Activated CD4-positive, alpha-beta T cell treated with anti-CD3 and anti-CD28 coated beads, Interleukin-2, amount 10 ng/mL, durations not matched to agents 24 days and 14 days (primary cell): ENCODE data around the gene MTMR12. TPM values are rescaled to one million over a fixed set of nuclear protein-coding genes. Genes with fewer than 3 reads are reported as not detected.

Source experiments
- DNase-seq: peaks from one replicate; pipeline ENCODE4 v3.0.0; 2022
- H3K27ac Mint-ChIP-seq: one replicate; pipeline ENCODE4 v1.8.0; 2022; ENCODE audit warnings: mild to moderate bottlenecking, mixed read lengths
- H3K27me3 Mint-ChIP-seq: one replicate; pipeline ENCODE4 v1.8.0; 2022; ENCODE audit warnings: mixed read lengths
- H3K36me3 Mint-ChIP-seq: one replicate; pipeline ENCODE4 v1.8.0; 2022; ENCODE audit warnings: low read depth, mild to moderate bottlenecking, mixed read lengths
- H3K4me1 Mint-ChIP-seq: one replicate; pipeline ENCODE4 v1.8.0; 2021; ENCODE audit warnings: mixed read lengths
- H3K4me3 Mint-ChIP-seq: one replicate; pipeline ENCODE4 v1.8.0; 2022; ENCODE audit warnings: mild to moderate bottlenecking, moderate library complexity, mixed read lengths
- H3K9me3 Mint-ChIP-seq: one replicate; pipeline ENCODE4 v1.8.0; 2021; ENCODE audit warnings: mixed read lengths
- intact Hi-C: fragments of 100-400 bp; cut with micrococcal nuclease; formaldehyde crosslinking; loops from one replicate; pipeline ENCODE4 v1.15.1; 2023
- total RNA-seq: library from RNA; stranded (reverse); gene quantifications from 2 replicates; pipeline ENCODE4 v1.2.3, GENCODE V29; 2022

MTMR12 gene
- total RNA-seq, 1 donor from 2014 or later = 26.5 TPM

DNA sequence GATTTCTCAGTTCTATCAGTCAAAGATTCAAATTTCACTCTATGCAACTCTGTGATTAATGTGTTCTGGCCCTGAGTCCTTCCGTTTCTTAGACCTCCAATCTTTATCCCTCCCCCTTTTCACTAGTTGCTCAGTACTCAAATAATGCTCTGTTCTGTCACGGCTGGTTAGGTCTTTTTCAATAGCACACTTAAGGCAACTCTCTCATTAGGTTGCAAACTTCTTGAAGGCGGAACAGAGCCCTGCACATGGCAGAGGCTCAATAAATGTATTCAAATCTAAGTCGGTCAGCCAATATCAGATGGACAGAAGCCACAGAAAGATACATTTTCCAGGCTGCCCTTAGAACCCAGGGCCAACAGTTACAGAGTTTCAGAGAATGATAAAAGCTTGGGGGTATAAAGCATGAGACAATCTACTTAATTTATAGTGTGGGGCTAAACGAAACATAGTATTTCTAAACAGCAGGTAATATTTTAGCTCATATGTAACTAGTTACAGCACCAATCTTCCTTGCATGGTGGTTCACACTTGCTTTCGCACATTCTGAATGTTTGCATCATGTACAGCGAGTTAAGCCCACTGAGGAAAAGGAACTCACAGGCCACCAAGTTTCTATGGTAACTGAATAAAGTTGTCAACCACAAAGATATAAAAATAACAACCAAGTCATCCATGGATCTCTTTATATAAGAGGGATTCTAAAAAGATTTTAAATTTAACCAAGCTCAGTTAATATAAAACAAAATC is 71.5 kb downstream of the MTMR12 start:
- H3K27ac Mint-ChIP-seq = no peak overlapping the region
- intact Hi-C loops = no loop called here
- no peaks in the 10 kb centered on the region for H3K9me3 Mint-ChIP-seq
- DNase-seq = no peak
- H3K36me3 Mint-ChIP-seq = peaks cover 33% of the 10 kb centered on the region
- no peak overlapping the region for H3K4me3 Mint-ChIP-seq
- no peaks in the 10 kb centered on the region for H3K27me3 Mint-ChIP-seq
- no peaks in the 10 kb centered on the region for H3K4me1 Mint-ChIP-seq

DNA sequence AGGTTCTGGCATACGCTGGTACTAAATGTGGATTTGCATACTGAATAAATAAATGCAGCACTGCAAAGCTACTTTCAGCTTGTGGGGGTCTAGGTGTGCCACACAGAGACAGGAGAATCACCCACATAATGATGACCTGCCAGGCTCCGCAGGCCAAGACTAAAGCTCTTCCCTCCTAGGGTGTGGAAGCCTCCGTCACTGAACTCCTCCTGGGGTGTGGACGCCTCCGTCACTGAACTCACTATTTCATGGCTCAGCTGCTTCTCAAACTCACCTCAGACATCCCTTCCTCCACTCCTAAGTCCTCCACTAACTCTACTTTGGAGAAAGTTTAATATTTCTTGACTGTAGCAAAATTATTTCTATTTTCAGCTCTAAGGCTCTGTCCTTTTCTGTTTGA is 73.4 kb downstream of the MTMR12 start:
- Mint-ChIP-seq H3K36me3 (peaks cover 36% of the 10 kb centered on the region), H3K4me3 (no peak overlapping the region), H3K9me3 (no peaks in the 10 kb centered on the region), H3K27ac (no peak overlapping the region), H3K4me1 (no peaks in the 10 kb centered on the region), H3K27me3 (no peaks in the 10 kb centered on the region)
- intact Hi-C loops = loop anchor here (10.0 kb wide), 1 partner anchor 345 kb away; the partner anchor contains the start of gene SUB1
- DNase-seq = no peak

DNA sequence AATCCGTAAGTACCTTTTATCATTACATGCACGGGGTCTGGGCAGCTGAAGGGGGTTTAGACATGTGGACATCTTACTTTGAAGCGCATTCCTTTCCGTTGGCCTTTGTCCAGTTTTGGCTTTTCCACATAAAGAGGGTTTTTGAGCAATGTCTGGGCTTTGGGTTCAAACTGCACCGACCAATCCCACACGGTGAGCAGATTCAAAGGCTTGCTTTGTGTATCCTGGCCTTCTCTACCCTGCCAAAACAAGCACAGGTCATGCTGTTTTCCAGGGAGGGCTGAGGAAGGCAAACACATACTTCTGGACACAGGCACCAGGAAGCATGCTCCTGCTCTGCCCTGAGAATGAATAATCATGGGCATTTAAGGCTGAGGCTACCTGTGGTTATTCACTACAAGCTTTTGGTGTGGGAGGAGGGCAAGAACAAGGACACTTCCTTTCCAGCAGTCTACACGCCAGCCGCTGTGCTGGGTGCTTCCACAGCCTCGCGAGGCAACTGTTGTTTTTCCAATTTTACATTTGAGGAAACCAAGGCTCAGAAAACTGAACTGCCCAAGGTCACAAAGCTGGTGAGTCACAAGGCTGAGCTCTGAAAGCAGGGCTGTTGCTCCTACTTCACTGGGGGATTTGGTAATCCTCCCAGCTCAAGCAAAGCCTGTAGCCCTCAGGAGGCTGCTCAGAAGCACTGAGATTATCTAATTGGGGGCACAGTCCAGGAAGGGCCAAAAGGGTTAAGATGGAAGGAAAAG is 78.9 kb downstream of the MTMR12 start:
- H3K4me3 Mint-ChIP-seq = no peak overlapping the region
- H3K4me1 Mint-ChIP-seq = peaks cover 12% of the 10 kb centered on the region
- H3K36me3 Mint-ChIP-seq = peaks cover 29% of the 10 kb centered on the region
- intact Hi-C loops = loop anchor here (10.0 kb wide), 1 partner anchor 351 kb away; the partner anchor contains the start of gene SUB1
- no peaks in the 10 kb centered on the region for H3K27me3 Mint-ChIP-seq
- H3K27ac Mint-ChIP-seq = peak overlapping the region; percentile 69
- no peaks in the 10 kb centered on the region for H3K9me3 Mint-ChIP-seq
- no peak for DNase-seq

DNA sequence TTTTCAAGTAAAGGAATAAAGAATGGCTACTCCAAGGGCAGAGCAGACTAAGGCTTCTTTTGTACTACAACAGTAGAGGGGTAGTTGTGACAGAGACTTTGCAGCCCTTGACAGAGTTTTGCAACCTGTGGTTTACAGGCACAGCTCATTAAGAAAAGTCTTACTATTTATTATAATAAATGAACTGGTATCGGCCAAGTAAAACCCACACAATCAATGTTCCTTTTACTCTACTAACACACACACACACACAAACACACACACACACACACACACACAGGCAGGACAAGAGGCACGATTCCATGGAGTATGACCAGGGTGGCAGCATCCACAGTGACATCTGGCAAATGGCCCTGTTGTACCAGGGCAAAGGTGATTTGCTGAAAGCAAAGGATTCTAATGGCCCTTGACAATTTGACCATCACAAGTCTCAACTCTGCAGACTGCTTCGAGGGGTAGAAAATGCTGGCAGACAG is 79.5 kb downstream of the MTMR12 start:
- Mint-ChIP-seq H3K27ac (no peak overlapping the region), H3K27me3 (no peaks in the 10 kb centered on the region), H3K36me3 (peaks cover 33% of the 10 kb centered on the region), H3K9me3 (no peaks in the 10 kb centered on the region), H3K4me3 (no peak overlapping the region), H3K4me1 (peaks cover 15% of the 10 kb centered on the region)
- intact Hi-C loops = loop anchor here (10.0 kb wide), 1 partner anchor 352 kb away; the partner anchor contains the start of gene SUB1
- DNase-seq = no peak

DNA sequence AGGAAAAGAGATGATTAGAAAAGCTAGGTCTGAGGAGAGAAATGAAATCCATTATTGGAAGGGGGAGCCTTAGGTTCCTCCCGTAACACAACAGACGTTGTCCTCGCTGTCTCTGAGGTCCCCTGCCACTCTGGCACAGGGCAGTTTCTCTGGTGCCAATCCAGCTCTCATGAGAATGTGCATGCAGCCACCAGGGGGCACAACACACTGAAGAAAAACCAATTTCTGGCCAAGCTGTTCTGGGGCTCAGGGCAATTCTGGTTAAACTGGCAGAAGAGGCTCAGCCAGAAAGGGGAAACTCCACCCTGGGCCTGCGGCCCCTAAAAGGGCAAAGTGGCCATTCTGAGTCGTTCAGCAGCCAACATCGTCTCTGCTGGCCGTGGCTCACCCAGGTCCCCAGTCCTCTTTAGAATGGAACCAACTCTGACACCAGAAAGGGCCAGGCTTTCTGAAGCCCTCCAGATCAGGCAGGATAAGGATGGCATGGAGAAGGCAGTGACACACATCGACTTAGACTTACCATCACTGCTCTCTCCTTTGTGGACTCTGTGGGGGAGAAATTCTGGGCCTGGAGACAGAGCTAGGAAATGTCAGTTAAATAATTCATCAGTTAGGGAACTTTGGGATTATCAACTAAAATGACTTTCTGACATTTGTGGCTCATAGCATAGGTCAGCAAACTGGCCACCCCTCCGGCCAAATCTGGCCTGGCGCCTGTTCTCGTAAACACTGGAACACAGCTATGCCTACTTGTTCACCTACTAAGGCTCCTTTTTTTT is 80.1 kb downstream of the MTMR12 start:
- intact Hi-C loops = loop anchor here (1.0 to 10.0 kb wide), 3 partner anchors 97 to 381 kb away; partner anchors contain the start of gene SUB1
- no peaks in the 10 kb centered on the region for H3K27me3 Mint-ChIP-seq
- peak overlapping the region; percentile 45 for H3K27ac Mint-ChIP-seq
- peaks cover 15% of the 10 kb centered on the region for H3K4me1 Mint-ChIP-seq
- H3K9me3 Mint-ChIP-seq = no peaks in the 10 kb centered on the region
- peaks cover 33% of the 10 kb centered on the region for H3K36me3 Mint-ChIP-seq
- peak; percentile 93 for DNase-seq
- H3K4me3 Mint-ChIP-seq = no peak overlapping the region

DNA sequence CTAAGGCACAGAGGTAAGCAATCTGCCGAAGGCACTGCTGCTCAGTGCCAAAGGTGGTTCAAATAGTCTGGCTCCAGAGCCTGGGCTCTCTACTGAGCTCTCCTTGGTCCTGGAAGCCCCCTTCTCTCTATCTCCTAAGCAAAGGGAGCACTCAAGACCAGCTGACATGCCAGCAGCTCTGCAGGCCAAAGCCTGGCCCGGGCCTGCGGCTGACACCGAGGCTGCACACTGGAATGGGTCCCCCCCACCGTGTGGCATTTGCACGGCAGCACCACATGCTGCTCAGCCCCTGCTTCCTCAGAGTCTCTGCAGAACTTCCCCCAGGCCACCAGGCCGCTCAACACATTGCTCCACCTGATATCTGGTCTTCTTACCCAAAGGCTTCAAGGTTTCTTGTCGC is 80.8 kb downstream of the MTMR12 start:
- DNase-seq = no peak
- no peaks in the 10 kb centered on the region for H3K9me3 Mint-ChIP-seq
- H3K27me3 Mint-ChIP-seq = no peaks in the 10 kb centered on the region
- peaks cover 30% of the 10 kb centered on the region for H3K36me3 Mint-ChIP-seq
- peaks cover 15% of the 10 kb centered on the region for H3K4me1 Mint-ChIP-seq
- H3K4me3 Mint-ChIP-seq = no peak overlapping the region
- H3K27ac Mint-ChIP-seq = peak overlapping the region; percentile 45
- intact Hi-C loops = loop anchor here (1.0 to 10.0 kb wide), 3 partner anchors 97 to 381 kb away; partner anchors contain the start of gene SUB1

DNA sequence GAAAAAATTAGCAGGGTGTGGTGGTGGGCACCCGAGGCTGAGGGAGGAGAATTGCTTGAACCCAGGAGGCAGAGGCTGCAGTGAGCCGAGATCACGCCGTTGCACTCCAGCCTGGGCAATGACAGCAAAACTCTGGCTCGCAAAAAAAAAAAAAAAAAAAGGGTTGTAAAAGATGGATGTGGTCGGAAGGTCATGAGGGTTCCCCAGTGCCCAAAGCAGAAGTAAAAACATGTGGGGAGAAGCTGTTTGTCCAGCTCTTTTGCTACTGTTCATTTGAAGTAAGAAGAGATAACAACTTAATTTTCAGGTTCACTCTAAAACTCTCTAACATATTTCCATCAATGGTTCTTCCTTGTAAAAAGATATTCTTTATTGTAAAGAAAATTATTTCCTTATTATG is 81.5 kb downstream of the MTMR12 start:
- peaks cover 15% of the 10 kb centered on the region for H3K4me1 Mint-ChIP-seq
- DNase-seq = no peak
- H3K36me3 Mint-ChIP-seq = peaks cover 26% of the 10 kb centered on the region
- no peaks in the 10 kb centered on the region for H3K9me3 Mint-ChIP-seq
- H3K4me3 Mint-ChIP-seq = no peak overlapping the region
- H3K27me3 Mint-ChIP-seq = no peaks in the 10 kb centered on the region
- no peak overlapping the region for H3K27ac Mint-ChIP-seq
- intact Hi-C loops = loop anchor here (10.0 kb wide), 1 partner anchor 354 kb away; the partner anchor contains the start of gene SUB1

DNA sequence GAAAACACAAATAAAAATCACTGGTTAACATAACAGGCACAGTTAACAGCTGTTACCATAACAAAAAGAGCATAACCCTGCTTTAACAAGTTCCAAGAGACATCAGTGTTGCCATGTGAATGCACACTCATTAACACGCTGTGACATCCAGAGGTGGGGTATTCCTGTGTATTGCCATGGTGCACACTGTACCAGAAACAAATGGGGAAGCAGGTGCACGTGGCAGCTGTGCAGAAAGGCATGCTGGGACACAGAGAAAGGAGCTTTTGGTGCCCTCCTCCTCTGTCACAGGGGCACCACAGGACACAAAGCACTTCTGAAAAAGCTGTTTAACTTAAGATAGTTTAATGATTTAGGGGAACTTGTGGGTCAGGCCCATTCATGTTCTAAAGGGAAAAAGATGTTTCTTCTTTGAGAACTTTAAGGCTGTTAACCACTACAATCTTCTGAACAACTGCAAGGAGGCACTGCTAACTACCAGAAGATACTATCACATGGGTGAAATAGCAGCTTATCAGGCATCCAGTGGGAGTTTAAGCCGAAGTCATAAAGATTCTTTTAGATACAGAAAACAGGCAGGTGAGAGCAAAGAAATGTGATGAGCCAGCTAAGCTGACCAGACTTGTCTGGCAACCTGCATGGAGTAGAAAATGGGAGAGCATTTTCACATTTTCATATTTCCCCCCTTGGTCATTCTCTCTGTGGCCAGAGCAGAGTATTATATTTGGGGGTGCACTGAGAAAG is 82.2 kb downstream of the MTMR12 start:
- Mint-ChIP-seq H3K27me3 (no peaks in the 10 kb centered on the region), H3K36me3 (peaks cover 24% of the 10 kb centered on the region), H3K4me3 (no peak overlapping the region), H3K4me1 (peaks cover 15% of the 10 kb centered on the region), H3K27ac (no peak overlapping the region), H3K9me3 (no peaks in the 10 kb centered on the region)
- intact Hi-C loops = loop anchor here (10.0 kb wide), 1 partner anchor 354 kb away; the partner anchor contains the start of gene SUB1
- DNase-seq = no peak

DNA sequence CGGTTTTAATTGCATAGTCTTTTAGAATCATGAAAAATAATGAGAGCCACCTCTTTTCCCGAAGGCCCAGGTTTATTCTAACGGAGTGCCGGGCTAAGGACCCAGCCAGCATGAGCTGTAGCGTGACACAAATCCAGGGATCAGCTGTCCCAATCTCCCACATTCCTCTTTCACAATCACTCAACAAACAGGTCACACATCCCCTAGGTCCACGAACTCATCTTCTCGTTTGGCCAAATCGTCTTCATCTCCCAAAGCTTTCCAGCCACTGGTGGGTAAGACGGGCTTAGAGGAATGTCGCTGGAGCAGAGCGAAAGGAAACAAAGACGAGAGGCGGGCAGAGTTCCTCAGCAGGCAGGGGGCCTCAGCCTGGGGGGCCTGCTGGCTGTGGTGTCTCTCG is 83.2 kb downstream of the MTMR12 start:
- no peak for DNase-seq
- Mint-ChIP-seq H3K27me3 (no peaks in the 10 kb centered on the region), H3K9me3 (no peaks in the 10 kb centered on the region), H3K27ac (no peak overlapping the region), H3K4me1 (peaks cover 15% of the 10 kb centered on the region), H3K36me3 (peaks cover 20% of the 10 kb centered on the region), H3K4me3 (no peak overlapping the region)
- intact Hi-C loops = no loop called here

DNA sequence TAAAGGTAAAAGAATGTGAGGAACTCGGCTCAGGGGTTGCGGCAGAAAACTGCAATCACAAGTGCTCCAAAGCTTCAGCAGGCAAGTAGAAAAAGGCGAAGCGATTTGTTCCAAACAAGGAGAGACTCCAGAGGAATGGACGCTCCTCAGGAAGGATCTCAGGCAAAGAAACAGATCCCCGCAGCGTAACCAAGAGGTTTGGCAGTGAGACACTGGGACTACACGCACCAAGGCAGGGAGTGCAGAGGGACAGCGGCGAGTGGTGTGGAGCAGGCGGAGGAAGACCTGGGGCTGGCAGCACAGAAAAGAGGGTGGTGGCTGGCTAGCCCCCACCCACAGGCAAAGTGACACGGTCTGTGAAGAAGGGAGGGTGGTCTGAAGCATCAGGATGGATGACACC is 83.9 kb downstream of the MTMR12 start:
- no peak for DNase-seq
- Mint-ChIP-seq H3K27ac (peak overlapping the region; percentile 75), H3K4me3 (no peak overlapping the region), H3K4me1 (peaks cover 15% of the 10 kb centered on the region), H3K9me3 (no peaks in the 10 kb centered on the region), H3K36me3 (peaks cover 17% of the 10 kb centered on the region), H3K27me3 (no peaks in the 10 kb centered on the region)
- intact Hi-C loops = no loop called here

DNA sequence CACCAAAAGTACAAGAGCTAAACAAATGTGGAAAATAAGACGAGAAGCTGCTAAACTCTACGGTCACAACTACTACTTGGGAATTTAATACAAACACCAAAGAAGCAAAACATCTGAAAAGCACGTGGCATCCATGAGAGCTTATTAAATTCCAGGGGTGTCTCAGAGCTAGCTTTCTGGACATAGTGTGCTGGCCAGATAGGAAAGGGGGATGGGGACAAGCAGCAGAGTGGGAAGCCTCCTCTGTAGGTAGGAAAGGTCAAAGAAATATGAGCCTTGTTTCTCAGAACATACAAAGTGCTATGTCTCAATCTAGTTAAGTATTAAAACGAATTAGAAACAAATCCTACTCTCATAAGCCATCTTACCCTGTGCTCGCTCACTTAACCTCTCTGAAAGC is 87.3 kb downstream of the MTMR12 start:
- no peak for DNase-seq
- intact Hi-C loops = no loop called here
- Mint-ChIP-seq H3K4me1 (peaks cover 8% of the 10 kb centered on the region), H3K27me3 (no peaks in the 10 kb centered on the region), H3K27ac (no peak overlapping the region), H3K9me3 (no peaks in the 10 kb centered on the region), H3K36me3 (peaks cover 11% of the 10 kb centered on the region), H3K4me3 (no peak overlapping the region)

DNA sequence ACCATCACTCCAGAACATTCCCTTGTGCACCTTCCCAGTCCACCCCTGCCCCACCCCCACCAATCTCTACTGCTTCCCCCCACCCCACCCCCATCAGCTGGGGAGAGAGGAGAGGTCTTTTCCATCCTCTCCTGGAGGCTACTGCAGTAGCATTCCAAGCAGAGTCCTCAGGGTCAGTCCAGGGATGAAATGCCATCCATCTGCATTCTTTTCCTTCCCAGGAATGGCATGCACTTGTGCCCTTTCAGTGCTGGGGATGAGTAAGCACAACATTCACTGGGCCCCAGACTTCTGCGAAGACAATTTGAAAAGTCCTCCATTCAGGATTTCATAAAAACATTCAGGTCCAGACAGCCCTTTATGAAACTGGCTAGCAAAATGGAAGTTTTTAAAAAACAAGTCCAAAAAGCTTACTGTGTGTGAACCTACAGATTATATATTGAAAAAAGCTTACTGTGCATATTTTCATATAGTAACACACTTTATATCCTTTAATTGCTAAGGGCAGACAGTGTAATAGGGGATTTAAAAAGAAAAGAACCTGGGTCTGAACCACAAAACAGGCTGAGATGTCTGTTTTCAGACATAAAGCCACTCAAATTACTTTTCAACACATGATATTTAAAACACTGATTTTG is 88.6 kb downstream of the MTMR12 start:
- H3K36me3 Mint-ChIP-seq = peaks cover 6% of the 10 kb centered on the region
- H3K9me3 Mint-ChIP-seq = no peaks in the 10 kb centered on the region
- no peak for DNase-seq
- no peak overlapping the region for H3K4me3 Mint-ChIP-seq
- intact Hi-C loops = no loop called here
- H3K4me1 Mint-ChIP-seq = peaks cover 5% of the 10 kb centered on the region
- H3K27ac Mint-ChIP-seq = no peak overlapping the region
- no peaks in the 10 kb centered on the region for H3K27me3 Mint-ChIP-seq
